Stimulated activated CD8-positive, alpha-beta memory T cell treated with anti-CD3 and anti-CD28 coated beads, Interleukin-4, amount 100 ng/mL, for 1 hour (primary cell): ENCODE data around the gene NPHP3.
"Not testable (repeated sequence)": the region's sequence is repeated elsewhere in the genome, so short reads cannot be mapped to it uniquely, and the experiment has no call there.

Experiments
- DNase-seq, 2 donors: peaks; one replicate each; pipeline ENCODE4 v3.0.0-alpha.2; 2020; ENCODE audit warnings: low read depth in 2 of 2, low spot score in 1 of 2

The NPHP3 gene, protein sequence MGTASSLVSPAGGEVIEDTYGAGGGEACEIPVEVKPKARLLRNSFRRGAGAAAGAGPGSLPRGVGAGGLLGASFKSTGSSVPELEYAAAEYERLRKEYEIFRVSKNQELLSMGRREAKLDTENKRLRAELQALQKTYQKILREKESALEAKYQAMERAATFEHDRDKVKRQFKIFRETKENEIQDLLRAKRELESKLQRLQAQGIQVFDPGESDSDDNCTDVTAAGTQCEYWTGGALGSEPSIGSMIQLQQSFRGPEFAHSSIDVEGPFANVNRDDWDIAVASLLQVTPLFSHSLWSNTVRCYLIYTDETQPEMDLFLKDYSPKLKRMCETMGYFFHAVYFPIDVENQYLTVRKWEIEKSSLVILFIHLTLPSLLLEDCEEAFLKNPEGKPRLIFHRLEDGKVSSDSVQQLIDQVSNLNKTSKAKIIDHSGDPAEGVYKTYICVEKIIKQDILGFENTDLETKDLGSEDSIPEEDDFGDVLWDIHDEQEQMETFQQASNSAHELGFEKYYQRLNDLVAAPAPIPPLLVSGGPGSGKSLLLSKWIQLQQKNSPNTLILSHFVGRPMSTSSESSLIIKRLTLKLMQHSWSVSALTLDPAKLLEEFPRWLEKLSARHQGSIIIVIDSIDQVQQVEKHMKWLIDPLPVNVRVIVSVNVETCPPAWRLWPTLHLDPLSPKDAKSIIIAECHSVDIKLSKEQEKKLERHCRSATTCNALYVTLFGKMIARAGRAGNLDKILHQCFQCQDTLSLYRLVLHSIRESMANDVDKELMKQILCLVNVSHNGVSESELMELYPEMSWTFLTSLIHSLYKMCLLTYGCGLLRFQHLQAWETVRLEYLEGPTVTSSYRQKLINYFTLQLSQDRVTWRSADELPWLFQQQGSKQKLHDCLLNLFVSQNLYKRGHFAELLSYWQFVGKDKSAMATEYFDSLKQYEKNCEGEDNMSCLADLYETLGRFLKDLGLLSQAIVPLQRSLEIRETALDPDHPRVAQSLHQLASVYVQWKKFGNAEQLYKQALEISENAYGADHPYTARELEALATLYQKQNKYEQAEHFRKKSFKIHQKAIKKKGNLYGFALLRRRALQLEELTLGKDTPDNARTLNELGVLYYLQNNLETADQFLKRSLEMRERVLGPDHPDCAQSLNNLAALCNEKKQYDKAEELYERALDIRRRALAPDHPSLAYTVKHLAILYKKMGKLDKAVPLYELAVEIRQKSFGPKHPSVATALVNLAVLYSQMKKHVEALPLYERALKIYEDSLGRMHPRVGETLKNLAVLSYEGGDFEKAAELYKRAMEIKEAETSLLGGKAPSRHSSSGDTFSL (N-terminal part only)

DNA sequence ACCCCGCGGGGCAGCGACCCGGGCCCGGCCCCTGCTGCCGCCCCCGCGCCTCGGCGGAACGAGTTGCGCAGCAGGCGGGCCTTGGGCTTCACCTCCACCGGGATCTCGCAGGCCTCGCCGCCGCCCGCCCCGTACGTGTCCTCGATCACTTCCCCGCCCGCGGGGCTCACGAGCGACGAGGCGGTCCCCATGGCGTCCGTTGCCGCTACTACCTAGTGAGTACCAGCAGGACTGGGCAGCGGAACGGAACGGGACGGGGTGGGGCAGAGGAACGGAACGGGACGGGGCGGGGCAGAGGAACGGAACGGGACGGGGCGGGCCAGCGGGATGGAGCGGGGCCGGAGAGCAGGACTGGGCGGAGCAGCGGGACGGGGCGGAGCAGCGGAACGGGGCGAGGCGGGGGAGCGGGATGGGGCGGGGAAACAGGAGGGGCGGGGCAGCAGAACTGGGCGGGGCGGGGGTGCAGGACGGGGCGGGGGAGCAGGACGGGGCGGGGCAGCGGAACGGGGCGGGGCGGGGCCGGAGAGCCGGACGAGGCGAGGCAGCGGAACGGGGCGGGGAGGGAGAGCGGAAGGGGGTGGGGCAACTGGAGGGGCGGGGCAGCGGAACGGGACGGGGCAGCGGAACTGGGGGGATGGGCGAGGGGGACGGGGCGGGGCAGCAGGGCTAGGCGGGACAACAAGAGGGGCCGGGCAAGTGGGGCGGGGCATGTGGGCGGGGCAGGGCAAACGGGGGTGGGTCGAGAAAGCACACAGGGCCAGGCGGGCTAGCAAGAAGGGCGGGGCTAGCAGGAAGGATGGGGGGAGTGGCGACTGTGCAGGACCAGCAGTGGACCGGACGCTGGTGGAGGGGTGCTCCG, at the start of gene NPHP3:
Gene NPHP3 (minus strand): TSS at position 245 of the 859 bp plus-strand sequence. CDS start 54 bp downstream, at position 191.
- DNase-seq = peak; percentile 98 to 99

DNA sequence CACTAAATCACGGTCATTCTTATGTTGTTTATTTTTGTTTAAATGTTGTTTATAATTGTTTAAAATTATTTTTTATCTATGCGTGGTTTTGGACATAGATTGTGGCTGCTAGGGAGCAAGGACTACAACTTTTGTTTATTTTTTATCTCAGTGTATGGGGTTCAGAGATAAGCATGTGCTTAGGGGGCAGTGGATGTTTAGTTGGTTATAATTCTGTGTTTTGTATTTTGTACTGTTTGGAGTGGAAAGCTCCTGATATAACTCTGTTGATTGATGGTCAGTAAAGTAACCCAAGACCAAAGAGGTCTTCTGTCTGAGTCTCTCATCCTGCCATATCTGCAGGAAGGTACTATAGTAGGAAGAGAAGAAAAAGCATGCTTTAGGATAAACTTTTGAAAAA, 36.5 kb upstream of the NPHP3 start:
- no peak for DNase-seq

DNA sequence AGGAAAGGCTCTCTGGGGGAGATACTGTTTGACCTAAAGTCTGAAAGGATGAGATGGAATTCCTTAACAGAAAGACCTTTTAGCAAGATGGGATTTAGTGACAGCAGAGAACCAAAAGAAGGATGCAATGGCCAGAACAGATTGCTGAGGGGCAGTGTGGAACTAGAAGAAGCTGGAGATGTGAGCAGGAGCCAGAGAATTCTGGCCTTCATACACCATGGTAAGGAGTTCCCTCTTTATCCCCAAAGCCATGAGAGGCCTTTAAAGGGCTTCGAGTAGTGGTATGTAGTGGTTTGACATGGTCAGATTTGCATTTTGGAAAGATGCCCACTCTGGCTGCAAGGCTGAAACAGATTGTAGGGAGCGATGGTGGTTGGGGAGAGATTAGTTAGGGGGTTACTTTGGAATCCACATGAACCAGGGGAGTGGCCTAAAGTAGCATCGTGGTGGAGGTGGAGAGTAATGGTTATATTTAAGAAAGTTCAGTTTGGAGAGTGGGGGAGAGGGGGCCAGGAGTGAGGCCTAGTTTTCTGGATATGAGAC, 34.0 kb upstream of the NPHP3 start:
- no peak for DNase-seq

DNA sequence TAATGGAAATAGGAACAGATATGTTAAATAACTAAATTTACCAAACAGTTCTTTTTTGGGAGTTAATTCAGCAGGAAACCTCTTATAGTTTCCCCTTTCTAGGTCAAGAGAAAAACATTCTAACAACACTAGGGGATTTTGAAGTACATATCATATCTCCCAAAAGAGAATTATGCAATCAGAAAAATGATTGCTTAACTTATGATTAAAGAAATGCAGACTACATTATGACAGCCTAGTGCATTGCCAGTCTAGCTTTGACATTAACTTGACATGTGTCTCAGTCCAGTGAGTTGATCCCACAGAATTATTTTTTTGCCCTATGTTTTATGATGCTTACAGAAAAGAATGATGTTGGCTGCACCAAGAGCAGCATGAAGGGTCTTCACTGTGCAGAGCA, 31.7 kb upstream of the NPHP3 start:
- DNase-seq = no peak

DNA sequence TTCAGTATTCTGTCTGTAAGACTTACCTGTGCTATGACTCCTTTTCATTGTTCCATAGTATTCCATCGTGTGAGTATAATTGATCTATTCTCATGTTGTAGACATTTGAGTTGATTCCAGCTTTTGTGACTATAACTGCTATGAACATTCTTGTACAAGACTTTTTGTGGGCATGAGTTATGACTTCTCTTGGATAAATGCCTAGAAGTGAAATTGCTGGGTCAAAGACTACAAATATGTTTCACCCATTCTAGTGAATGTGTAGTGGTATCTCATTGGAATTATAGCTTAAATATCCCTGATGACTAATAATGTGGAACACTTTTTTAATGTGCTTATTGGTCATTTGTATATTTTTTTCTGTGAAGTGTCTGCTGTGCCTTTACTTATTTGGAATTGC, 27.6 kb upstream of the NPHP3 start:
- no peak for DNase-seq

DNA sequence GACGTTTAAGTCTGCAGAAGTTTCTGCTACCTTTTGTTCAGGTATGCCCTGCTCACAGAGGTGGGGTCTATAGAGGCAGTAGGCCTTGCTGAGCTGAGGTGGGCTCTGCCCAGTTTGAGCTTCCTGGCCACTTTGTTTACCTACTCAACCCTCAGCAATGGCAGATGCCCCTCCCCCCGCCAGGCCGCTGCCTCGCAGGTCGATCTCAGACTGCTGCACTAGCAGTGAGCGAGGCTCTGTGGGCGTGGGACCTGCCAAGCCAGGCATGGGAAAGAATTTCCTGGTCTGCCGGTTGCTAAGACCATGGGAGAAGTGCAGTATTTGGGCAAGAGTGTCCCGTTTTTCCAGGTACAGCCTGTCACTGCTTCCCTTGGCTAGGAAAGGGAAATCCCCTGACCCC, 24.5 kb upstream of the NPHP3 start:
- DNase-seq = not testable (repeated sequence)

DNA sequence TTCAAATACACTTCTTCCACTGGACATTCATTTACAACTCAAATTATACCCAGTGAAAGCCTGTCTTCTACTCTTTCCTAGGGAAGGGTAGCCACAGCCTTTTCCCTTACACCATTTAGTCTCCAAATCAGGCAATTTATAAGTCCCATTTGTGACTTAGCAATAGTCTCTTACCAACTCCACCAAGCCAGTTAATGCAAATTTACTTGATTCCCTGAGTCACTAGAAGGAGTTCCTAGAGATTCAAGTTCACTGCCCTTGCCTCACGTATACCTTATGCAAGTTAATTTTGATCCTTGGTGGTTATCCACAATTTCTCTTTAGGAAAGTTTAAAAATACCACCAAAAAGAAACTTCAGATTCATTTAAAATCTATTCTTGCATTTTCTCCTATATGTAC, 16.1 kb upstream of the NPHP3 start:
- DNase-seq = no peak

DNA sequence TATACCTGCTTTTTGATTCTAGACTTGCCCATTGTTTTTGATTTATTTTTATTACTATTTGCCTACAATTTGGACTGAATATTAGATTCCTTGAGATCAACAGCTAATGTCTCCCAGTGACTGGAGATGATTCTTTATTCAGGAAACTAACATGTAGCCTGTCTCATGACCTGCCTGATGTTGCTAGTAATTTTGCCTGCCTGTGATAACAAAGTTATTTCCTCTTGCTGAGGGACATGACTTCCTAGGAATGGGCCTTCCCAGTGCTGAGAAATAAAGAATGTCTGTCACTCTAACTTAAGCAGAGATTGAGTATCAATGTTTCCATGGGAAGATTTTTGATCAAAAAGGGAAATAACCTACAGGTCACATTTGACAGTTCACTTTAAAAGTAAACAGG, 13.4 kb upstream of the NPHP3 start:
- DNase-seq = no peak

DNA sequence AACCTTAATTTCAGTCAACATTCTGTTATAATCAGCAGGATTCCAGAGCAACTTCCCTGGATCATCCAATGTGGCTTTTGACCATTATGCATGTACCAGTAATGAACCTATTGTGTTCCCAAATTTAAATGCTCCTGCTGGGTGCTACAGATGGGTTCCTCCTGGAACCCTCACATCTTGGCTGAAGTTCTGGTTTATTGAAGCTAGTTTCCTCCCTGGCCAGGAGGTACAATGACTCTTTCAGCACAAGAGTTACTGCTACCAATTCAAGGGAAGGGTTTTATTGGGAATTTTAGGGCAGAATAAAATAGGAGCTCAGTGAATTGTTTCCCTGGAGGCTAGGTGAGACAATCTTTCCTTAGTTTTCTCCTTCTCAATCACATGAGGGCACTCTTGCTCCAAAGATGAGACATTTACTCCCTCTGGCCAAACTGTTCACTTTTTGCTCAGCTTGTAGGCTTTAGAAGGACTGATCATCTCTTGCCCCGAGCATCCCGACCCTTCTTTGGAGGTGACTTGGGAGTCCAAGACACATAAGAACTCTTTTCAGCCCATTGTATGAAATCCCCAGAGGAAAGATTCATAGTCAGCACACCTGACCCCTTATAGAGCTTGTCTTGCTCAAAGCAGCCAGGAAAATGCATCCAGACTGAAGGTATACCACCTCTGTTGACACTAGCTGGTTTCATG, 8.8 kb upstream of the NPHP3 start:
- DNase-seq = no peak

DNA sequence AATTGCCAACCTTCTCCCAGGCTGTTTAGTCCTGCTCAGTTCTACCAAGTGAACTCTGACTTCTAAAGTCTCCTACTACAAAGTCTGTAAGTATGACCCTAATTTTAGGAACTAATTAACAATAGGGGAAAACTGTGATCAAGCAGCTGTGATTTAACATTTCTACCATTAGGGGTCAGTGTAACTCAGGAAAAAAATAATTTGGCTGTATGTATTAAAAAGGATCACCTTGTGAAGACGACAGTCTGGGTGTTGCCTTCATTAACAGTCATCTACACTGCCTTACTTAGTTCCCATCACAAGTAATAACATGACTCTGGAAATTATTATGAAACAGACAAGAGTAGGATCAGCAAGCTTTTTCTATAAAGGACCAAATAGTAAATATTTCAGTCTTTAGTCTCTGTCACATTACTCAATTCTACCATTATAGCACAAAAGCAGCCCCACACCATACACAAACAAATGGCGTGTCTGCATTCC, 4.2 kb upstream of the NPHP3 start:
- no peak for DNase-seq

DNA sequence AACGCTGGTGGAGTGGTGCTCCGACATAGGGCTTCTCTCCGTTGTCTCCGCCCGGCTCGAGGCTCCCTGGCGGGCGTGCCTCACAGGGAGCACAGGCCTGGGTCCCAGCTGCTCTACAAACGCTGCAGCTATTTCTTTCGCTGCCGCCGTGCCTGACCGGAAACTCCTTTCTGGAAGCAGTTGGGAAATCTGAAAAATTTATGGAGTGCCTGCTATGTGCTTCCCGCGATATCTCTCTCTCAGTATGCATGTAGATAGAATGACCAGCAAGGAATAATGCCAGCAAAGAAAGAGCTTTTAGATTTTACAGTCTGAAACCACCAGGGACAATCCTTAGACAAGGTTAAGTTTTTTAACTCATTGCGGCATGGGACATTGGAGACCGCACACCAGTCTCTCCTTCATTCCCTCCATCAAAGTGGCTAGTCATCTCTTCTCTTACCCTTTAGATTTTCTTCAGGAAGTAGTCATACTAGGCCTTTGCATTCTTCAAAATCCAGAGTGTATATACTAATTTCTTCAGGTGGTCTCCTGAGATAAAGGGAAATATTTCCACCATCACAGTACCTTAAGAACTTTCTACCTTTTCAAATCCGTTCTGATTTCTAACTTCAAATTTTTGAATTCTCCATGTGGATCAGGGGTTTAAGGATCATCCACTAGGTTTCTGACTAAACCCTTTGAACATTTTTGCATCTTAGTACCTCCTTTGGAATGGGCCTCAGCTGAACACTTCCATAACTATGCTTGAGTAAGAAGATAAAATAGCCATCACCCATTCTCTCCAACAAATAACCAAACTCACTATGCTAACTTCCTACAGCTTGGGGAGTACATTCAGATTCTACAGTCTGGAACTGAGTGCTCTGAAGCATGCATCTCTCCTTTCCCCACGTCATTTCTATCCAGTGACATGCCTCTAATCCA, 1.1 kb upstream of the NPHP3 start:
- no peak for DNase-seq

DNA sequence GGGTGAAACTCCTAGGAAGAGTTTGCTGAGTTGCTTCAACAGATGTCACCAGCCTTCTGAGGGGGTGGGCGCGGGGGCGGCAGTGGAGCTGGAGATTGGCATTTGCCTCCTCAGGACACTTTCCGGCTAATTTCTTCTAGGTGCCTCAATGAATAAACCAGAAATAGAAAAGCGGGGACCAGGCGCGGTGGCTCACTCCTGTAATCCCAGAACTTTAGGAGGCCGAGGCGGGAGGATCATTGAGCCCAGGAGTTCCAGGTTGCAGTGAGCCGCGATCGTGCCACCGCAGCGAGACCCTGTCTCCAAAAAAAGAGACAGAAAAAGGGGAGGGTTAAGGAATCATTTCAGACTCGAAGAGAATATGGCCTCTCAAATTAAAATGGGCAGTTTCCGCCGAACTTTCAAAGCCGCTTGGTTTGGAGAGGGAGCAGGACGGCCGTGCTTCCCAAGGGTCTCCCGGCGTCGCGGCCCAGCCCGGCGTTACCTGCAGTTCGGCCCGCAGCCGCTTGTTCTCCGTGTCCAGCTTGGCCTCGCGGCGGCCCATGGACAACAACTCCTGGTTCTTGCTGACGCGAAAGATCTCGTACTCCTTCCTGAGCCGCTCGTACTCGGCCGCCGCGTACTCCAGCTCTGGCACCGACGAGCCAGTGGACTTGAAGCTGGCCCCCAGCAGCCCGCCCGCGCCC, 587 bp downstream of the NPHP3 start:
- DNase-seq = no peak

DNA sequence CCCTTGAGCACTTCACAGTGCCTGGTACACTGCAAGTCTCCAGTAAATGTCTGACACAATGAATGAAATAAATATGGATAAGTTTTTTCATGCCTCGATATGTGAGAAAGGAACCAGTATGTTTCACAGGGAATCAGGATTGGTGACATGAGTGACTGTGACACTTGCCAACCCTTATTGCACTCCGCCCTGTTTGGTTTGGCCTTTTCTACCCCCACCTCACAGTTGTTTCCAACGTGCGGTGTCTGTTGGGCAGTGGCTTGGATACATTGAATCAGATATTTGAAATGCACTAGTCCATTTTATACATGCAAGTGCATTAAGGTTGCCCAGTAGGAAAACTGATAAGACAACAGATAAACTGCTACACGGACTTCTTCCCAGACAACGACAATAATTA, 2.0 kb downstream of the NPHP3 start:
- no peak for DNase-seq

DNA sequence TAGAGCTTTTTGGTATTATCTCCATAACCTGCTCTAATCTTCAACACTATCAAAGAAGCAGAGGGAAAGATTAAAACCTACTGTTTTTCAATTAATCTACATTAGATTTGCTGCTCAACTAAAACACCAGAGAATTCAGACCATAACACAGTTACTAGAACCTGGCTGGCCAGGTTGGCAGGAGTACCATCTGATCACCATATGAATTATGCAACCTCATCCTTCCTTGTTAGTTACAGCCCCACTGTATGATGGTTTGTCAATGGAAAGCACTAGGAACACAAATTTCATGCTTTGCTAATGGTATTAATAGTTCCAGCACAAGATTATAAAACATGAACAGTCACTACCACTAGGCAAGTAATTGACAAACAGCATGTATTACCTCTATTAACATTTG, 5.8 kb downstream of the NPHP3 start:
- DNase-seq = no peak

DNA sequence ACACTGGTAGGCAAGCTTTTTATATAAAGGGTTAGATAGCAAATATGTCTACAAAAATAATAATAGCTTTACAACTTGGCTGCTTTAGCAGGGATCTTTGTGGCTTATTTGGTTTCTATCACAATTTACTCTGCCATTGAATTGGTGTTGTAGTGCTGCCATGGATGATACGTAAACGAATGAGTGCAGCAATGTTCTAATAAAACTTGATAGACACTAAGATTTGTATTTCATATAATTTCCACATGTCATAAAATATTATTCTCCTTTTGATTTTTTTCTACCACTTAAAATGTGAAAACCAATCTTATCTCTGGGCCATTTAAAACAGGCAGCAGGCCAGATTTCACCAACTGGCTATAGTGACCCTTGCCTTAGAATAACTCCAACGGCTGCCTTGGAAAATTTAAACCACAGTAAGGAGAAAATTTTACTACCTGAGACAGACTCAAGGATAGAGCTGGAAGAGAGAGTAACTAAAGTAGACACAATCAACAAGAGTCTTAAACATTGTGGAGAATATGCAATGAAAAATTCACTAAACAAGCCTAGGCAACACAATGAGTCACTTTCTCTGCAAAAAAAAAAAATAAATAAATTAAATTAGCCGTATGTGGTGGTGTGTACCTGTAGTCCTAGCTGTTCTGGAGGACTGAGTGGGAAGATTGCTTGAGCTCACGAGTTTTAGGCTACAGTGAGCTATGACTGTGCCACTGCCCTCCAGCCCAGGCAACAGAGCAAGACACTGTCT, 8.1 kb downstream of the NPHP3 start:
- no peak for DNase-seq

DNA sequence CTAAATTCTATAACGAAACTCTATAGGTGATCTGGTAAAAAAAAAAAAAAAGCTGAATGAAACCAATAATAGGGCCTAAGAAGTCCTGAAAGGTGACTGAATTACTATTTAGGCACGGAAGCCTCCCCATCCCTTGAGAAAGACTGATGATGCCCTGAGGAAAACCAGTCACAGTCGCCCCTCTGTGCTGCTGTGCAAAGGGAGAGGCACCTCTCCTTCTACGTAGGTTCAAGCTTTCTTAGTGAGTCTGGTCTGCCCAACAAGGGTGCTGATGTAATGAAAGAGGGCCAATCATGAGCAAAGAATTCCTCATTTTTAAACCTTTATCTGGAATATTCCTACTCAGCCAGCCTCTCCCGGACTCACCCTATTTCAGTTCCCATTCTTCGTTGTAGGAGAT, 11.9 kb downstream of the NPHP3 start:
- no peak for DNase-seq

DNA sequence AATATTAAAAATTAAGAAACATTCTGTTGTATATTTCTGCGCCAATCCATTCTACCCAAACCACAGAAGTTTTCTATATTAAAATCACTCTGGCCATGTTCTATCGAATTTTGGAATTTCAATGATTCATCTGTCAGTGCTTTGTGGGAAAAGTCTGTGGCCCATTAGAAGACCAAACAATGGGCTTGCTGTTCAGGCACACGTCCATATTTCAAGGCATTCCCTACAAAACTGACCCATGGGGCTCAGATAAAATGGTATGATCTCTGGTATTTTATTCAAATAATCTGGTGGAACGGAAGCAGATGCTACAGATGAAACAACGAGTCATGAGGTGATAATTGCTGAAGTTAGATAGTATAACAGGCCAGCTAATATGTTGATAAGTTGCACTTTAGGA, 12.4 kb downstream of the NPHP3 start:
- no peak for DNase-seq
